ENCODE results near the gene KAT8.

Gene KAT8

GRCh38 chr16:31073142-31073969 is 44.1 kb upstream of the KAT8 start:
- Histone ChIP-seq H3K9me3 (ENCODE audit: insufficient read depth, low read length, severe bottlenecking) (no peaks in the 10 kb centered on the region), H3K4me3 (ENCODE audit: low read depth in 1 of 2, low read length in 2 of 2) (peak overlapping the region; percentile 59 to 90), H3K79me2 (ENCODE audit: insufficient read depth, low read length) (peaks cover 88% of the 10 kb centered on the region), H2AFZ (ENCODE audit: low read depth, low read length) (peak overlapping the region; percentile 85), H3K27me3 (ENCODE audit: insufficient read depth, low read length, poor library complexity) (no peaks in the 10 kb centered on the region), H3K4me1 (ENCODE audit: insufficient read depth, low read length) (peaks cover 25% of the 10 kb centered on the region), H3K27ac (ENCODE audit: low read length) (peak overlapping the region; percentile 87), H4K20me1 (ENCODE audit: insufficient read depth, low read length) (peaks cover 30% of the 10 kb centered on the region), H3K36me3 (ENCODE audit: insufficient read depth, low read length) (peaks cover 29% of the 10 kb centered on the region), H3K9ac (ENCODE audit: low read depth, low read length) (peak overlapping the region; percentile 70), H3K4me2 (ENCODE audit: insufficient read depth, low read length) (peak overlapping the region; percentile 81)
- DNase-seq: peak; percentile 91
- ATAC-seq (ENCODE audit: insufficient read depth, low read depth): peak; percentile 65
- TF ChIP-seq CTCF (IDR thresholded peaks at IDR 0.05; ENCODE audit: borderline replicate concordance, extremely low read depth, low read length, poor library complexity, severe bottlenecking): no peak
- TF ChIP-seq EZH2 (IDR thresholded peaks at IDR 0.05; ENCODE audit: borderline replicate concordance, low read depth, low read length, severe bottlenecking): no peak

GRCh38 chr16:31073970-31074813 is 43.3 kb upstream of the KAT8 start, which contains the start of the genes ZNF646 and ZNF668:
TSS of gene ZNF646 (plus strand) at chr16:31074422. CDS start at chr16:31076325, 1,903 bp downstream.
TSS of gene ZNF668 (minus strand) at chr16:31074240. CDS start at chr16:31064459, 9,781 bp downstream.
- ATAC-seq (ENCODE audit: insufficient read depth, low read depth): peak; percentile 79

GRCh38 chr16:31074814-31075183 is 42.7 kb upstream of the KAT8 start:
- Histone ChIP-seq H3K27ac (ENCODE audit: low read length) (peak overlapping the region; percentile 87), H2AFZ (ENCODE audit: low read depth, low read length) (peak overlapping the region; percentile 73), H3K4me3 (ENCODE audit: low read depth in 1 of 2, low read length in 2 of 2) (peak overlapping the region; percentile 37 to 90), H3K9me3 (ENCODE audit: insufficient read depth, low read length, severe bottlenecking) (no peaks in the 10 kb centered on the region), H3K4me2 (ENCODE audit: insufficient read depth, low read length) (peak overlapping the region; percentile 81), H4K20me1 (ENCODE audit: insufficient read depth, low read length) (peaks cover 44% of the 10 kb centered on the region), H3K4me1 (ENCODE audit: insufficient read depth, low read length) (peaks cover 25% of the 10 kb centered on the region), H3K79me2 (ENCODE audit: insufficient read depth, low read length) (peaks cover 91% of the 10 kb centered on the region), H3K9ac (ENCODE audit: low read depth, low read length) (peak overlapping the region; percentile 70), H3K27me3 (ENCODE audit: insufficient read depth, low read length, poor library complexity) (no peaks in the 10 kb centered on the region), H3K36me3 (ENCODE audit: insufficient read depth, low read length) (peaks cover 44% of the 10 kb centered on the region)
- DNase-seq (no peak), ATAC-seq (ENCODE audit: insufficient read depth, low read depth) (no peak)
- TF ChIP-seq CTCF (IDR thresholded peaks at IDR 0.05; ENCODE audit: borderline replicate concordance, extremely low read depth, low read length, poor library complexity, severe bottlenecking) (peak; percentile 25), EZH2 (IDR thresholded peaks at IDR 0.05; ENCODE audit: borderline replicate concordance, low read depth, low read length, severe bottlenecking) (no peak)

More at GRCh38 chr16:31073970-31074813, 43.3 kb upstream of the KAT8 start, which contains the start of the genes ZNF646 and ZNF668:
- peak within 1 kb of the TSS; percentile 81 for H3K4me2 ChIP-seq (ENCODE audit: insufficient read depth, low read length)
- H3K27me3 ChIP-seq (ENCODE audit: insufficient read depth, low read length, poor library complexity): no peaks in the 10 kb centered on the region
- peaks cover 88% of the 10 kb centered on the region for H3K79me2 ChIP-seq (ENCODE audit: insufficient read depth, low read length)
- peak within 1 kb of the TSS; percentile 85 for H2AFZ ChIP-seq (ENCODE audit: low read depth, low read length)
- peak within 1 kb of the TSS; percentile 59 to 90 for H3K4me3 ChIP-seq (ENCODE audit: low read depth in 1 of 2, low read length in 2 of 2)
- peak; percentile 18 for TF ChIP-seq CTCF (IDR thresholded peaks at IDR 0.05; ENCODE audit: borderline replicate concordance, extremely low read depth, low read length, poor library complexity, severe bottlenecking)
- TF ChIP-seq EZH2 (IDR thresholded peaks at IDR 0.05; ENCODE audit: borderline replicate concordance, low read depth, low read length, severe bottlenecking): no peak
- peaks cover 38% of the 10 kb centered on the region for H3K36me3 ChIP-seq (ENCODE audit: insufficient read depth, low read length)
- H3K27ac ChIP-seq (ENCODE audit: low read length): peak within 1 kb of the TSS; percentile 87
- peaks cover 38% of the 10 kb centered on the region for H4K20me1 ChIP-seq (ENCODE audit: insufficient read depth, low read length)
- DNase-seq: peak; percentile 99
- peak within 1 kb of the TSS; percentile 70 for H3K9ac ChIP-seq (ENCODE audit: low read depth, low read length)
- H3K9me3 ChIP-seq (ENCODE audit: insufficient read depth, low read length, severe bottlenecking): no peaks in the 10 kb centered on the region
- H3K4me1 ChIP-seq (ENCODE audit: insufficient read depth, low read length): peaks cover 25% of the 10 kb centered on the region
